IPS-15b (cell line): ENCODE data around the gene CACNA1C.

Experiments
- H3K27me3 ChIP-seq: one replicate; pipeline ENCODE4 v1.6.1; 2013; ENCODE audit warnings: low read length; ENCODE audit not compliant: control insufficient read depth, insufficient read depth
- H3K36me3 ChIP-seq: one replicate; pipeline ENCODE4 v1.6.1; 2013; ENCODE audit warnings: low read length; ENCODE audit not compliant: control insufficient read depth, insufficient read depth
- H3K4me1 ChIP-seq: one replicate; pipeline ENCODE4 v1.6.1; 2013; ENCODE audit warnings: mild to moderate bottlenecking, low read length; ENCODE audit not compliant: control insufficient read depth, insufficient read depth
- H3K4me3 ChIP-seq: one replicate; pipeline ENCODE4 v1.5.1; 2013; ENCODE audit warnings: low read depth, low read length
- H3K9ac ChIP-seq: one replicate; pipeline ENCODE4 v1.6.1; 2013; ENCODE audit warnings: low read depth, mild to moderate bottlenecking, low read length
- H3K9me3 ChIP-seq: one replicate; pipeline ENCODE4 v1.6.1; 2013; ENCODE audit warnings: mild to moderate bottlenecking, low read length; ENCODE audit not compliant: control insufficient read depth, insufficient read depth

Gene CACNA1C

DNA sequence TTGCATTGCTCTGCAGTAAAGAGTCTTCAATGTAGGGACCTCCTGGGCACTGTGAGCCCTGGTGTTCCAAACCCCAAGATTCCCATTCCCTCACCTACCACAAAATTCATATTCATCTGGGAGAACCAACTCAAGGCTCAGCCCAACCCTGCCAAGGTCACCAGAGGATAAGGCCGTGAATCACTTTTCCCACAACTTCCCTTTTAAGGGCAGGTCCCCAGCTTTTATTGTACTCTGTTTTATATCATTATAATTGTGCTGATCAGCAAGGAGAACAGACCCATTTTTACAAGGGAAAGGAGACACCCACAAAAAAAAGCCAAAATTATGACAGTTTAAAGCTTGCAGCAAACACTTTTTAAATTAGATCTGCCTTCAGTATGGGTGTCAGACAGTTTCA, 379.0 kb downstream of the CACNA1C start:
- Histone ChIP-seq H3K36me3 (no peaks in the 10 kb centered on the region), H3K4me1 (no peaks in the 10 kb centered on the region), H3K4me3 (no peak overlapping the region), H3K9me3 (no peaks in the 10 kb centered on the region), H3K27me3 (no peaks in the 10 kb centered on the region), H3K9ac (no peak overlapping the region)

DNA sequence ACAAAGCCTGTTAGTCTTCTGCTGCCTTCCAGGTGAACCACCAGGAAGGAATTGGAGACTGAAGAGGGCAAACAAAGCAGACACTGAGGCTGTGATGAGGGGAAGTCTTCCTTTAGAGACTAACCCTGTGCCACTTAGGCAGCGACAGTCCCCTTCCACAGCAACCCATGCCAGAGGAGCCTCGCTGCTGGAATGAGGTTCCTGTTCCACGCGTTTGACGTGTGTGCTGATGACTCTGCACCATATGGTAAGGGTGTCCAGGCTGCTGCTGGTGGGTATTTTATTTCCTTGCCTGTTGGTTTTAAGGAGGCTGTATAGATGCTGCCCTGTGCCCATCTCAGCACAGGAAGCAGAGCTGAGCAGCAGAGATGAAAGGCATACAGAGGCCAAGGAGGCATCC, 380.1 kb downstream of the CACNA1C start:
- Histone ChIP-seq H3K27me3 (no peaks in the 10 kb centered on the region), H3K4me3 (no peak overlapping the region), H3K4me1 (no peaks in the 10 kb centered on the region), H3K9me3 (no peaks in the 10 kb centered on the region), H3K36me3 (no peaks in the 10 kb centered on the region), H3K9ac (no peak overlapping the region)

DNA sequence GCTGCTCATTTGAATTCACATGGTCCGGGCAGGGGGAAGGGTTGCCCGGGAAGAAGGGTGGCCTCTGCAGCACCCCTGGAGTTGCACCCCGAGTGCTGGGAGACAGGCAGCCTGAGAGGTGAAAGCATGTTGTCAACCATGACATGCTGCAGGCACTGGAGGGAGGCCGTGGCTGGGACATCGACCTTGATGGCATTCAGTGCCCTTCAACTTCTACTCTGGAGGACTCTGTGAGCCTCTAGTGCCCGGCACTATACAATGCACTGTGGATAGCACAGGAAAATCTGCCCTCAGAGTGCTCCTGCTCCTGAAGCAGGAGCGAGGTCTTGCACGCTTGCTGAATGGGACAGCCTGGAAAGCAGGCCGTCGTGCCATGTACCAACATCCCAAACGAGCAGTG, 382.7 kb downstream of the CACNA1C start:
- Histone ChIP-seq H3K4me1 (no peaks in the 10 kb centered on the region), H3K4me3 (no peak overlapping the region), H3K36me3 (peaks cover 2% of the 10 kb centered on the region), H3K27me3 (no peaks in the 10 kb centered on the region), H3K9ac (no peak overlapping the region), H3K9me3 (no peaks in the 10 kb centered on the region)

DNA sequence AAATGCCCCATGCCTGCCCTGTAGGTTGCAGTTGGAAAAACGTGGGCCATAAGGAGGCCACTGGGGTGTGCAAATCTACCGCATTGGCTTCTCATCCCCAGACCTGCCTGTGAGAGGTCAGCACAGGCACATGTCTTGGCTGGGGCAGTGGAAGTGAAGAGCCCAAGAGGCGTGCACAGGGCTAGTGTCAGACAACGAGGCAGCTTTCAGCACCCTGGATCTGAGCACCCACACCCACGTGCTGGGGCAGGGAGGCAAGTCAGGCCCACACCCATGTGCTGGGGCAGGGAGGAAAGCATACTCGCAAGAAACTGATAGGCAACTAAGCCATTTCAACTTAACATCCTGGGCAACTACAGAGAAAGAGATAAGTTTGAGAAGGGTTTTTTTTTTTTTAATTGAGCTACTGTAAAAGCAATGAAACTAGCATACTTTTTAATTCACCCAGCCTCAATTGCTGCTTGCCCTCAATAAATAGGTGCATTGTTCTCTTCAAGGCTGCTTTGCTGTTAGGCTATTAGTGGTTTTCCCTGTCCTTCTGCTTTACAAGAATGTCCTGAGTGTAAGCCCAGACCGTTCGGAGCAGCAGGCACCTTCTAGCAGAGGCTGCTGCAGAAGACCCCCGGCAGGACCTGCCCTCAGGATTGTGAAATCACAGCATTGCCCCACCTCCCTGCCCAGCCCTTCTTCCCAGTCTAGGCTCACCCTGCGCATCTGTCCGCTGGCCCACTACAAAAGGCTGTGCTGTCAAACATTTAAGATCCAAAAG, 386.7 kb downstream of the CACNA1C start:
- Histone ChIP-seq H3K27me3 (no peaks in the 10 kb centered on the region), H3K9me3 (no peaks in the 10 kb centered on the region), H3K4me1 (no peaks in the 10 kb centered on the region), H3K9ac (no peak overlapping the region), H3K36me3 (peaks cover 2% of the 10 kb centered on the region), H3K4me3 (no peak overlapping the region)

DNA sequence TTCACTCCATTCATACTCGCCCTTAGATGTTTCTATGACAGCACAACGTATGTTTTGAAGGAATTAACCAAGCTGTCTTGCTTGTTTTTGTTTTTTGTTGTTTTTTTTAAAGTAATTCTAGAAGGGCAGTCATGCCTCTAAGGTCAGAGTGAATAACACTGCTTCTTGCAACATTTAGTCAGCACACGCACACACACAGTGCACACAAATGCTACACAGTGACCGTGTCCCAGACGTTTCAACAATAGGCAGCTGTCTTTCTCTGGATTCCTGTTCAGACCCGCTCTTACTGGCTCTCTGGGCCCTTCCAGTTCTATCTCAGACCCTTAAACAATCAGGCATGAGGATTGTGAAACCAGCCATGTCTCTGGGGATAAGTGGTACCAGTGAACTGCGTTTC, 391.0 kb downstream of the CACNA1C start:
- no peak overlapping the region for H3K4me3 ChIP-seq
- H3K9me3 ChIP-seq: no peaks in the 10 kb centered on the region
- no peaks in the 10 kb centered on the region for H3K36me3 ChIP-seq
- H3K4me1 ChIP-seq: no peaks in the 10 kb centered on the region
- no peak overlapping the region for H3K9ac ChIP-seq
- no peaks in the 10 kb centered on the region for H3K27me3 ChIP-seq

DNA sequence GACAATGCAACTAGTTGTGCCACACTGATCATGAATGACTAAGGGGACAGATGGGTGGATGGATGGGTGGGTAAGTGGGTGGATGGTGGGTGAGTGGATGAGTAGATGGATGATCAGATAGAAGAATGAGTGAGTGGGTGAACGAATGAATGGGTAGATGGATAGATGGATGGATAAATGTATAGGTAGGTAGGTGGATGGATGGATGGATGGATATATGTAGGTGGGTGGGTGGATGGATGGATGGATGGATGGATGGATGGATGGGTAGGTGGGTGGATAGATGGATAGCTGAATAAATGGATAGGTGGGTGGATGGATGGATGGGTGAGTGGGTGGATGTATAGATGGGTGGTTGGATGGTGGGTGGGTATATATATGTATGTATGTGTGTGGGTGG, 393.2 kb downstream of the CACNA1C start:
- Histone ChIP-seq H3K27me3 (no peaks in the 10 kb centered on the region), H3K4me1 (no peaks in the 10 kb centered on the region), H3K4me3 (no peak overlapping the region), H3K9ac (no peak overlapping the region), H3K9me3 (no peaks in the 10 kb centered on the region), H3K36me3 (no peaks in the 10 kb centered on the region)

DNA sequence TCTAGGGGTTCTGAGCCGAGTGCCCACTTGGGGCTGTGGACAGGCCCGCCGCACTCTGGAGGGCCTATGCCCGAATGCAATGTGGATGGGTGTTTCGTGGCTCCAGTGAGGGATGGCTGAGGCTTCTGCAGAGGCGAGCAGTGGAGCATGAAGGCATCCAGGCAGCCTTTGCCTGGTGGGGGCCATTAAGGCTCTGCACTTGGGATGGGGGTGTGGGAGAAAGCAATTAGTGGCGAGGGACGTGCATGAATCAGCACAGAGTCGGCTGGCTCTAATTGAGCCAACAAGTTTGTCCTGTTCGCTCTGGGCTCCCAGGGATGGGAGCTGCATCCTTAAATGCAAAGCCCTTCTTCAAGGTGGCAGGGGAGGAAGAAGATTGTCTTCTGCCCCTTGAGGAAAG, 395.1 kb downstream of the CACNA1C start:
- H3K9ac ChIP-seq: no peak overlapping the region
- H3K36me3 ChIP-seq: no peaks in the 10 kb centered on the region
- no peaks in the 10 kb centered on the region for H3K27me3 ChIP-seq
- H3K9me3 ChIP-seq: no peaks in the 10 kb centered on the region
- no peaks in the 10 kb centered on the region for H3K4me1 ChIP-seq
- no peak overlapping the region for H3K4me3 ChIP-seq

DNA sequence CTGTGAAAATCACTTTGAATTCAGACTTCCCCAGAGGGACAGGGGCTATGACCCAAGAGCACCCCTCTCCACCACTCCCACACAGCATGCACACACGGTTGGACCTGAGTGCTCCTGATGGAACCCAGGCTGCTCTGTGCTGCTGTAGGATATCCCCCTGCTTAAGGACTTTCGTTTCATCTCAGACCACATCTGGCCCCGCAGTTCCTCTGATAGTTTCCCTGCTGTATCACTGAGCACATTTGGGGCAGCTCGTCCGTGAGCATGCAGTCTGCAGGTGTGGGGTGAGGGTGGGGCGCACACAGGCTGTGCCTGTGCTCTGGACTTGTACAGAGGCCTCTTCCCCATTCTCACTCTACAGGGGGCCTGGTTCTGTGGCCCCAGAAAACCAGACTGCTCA, 396.8 kb downstream of the CACNA1C start:
- Histone ChIP-seq H3K4me3 (no peak overlapping the region), H3K36me3 (no peaks in the 10 kb centered on the region), H3K27me3 (no peaks in the 10 kb centered on the region), H3K4me1 (no peaks in the 10 kb centered on the region), H3K9me3 (no peaks in the 10 kb centered on the region), H3K9ac (no peak overlapping the region)

DNA sequence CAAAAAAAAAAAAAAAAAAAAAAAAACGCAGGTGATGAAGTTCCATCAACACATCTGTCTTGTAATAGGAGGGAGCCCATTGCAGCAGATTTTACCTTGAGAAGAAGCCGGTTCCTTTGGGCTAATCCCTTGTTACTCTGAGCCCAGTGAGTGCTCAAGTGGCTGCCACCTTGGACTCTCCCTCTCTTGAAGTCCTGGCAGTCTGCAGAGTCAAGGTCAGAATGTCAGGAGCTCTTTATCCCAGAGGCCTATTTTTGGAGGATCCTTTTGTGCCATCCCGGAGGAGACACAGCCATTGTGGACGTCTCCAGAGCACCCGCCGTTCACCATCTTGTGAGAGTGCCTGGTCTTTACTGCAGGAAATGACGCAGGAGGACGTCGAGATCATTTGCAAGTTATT, 397.8 kb downstream of the CACNA1C start:
- Histone ChIP-seq H3K9me3 (no peaks in the 10 kb centered on the region), H3K4me1 (no peaks in the 10 kb centered on the region)

DNA sequence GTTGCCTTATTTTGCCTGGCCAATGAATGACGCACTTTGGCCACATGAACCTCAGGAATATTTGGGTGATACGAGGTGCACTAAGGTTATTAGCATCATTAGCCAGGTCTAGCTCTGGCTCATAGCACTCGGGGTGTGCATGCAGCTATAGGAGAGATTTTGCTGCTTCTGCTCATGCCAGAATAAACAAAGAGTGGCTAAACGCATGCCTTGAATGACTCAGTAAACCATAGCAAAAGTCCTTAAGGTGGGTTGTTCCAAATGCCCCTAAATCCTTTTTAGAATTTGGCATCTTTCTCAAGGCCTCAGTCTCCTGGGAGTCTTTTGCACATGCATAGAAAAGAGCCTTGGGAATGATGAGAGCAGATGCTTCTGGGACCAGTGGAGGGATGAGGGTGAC, 398.2 kb downstream of the CACNA1C start:
- no peak overlapping the region for H3K4me3 ChIP-seq
- H3K4me1 ChIP-seq: no peaks in the 10 kb centered on the region
- H3K9ac ChIP-seq: no peak overlapping the region
- H3K27me3 ChIP-seq: no peaks in the 10 kb centered on the region
- H3K36me3 ChIP-seq: no peaks in the 10 kb centered on the region
- no peaks in the 10 kb centered on the region for H3K9me3 ChIP-seq

More for the DNA sequence above, 397.8 kb downstream of the CACNA1C start:
- Histone ChIP-seq H3K36me3 (no peaks in the 10 kb centered on the region), H3K4me3 (no peak overlapping the region), H3K9ac (no peak overlapping the region), H3K27me3 (no peaks in the 10 kb centered on the region)

DNA sequence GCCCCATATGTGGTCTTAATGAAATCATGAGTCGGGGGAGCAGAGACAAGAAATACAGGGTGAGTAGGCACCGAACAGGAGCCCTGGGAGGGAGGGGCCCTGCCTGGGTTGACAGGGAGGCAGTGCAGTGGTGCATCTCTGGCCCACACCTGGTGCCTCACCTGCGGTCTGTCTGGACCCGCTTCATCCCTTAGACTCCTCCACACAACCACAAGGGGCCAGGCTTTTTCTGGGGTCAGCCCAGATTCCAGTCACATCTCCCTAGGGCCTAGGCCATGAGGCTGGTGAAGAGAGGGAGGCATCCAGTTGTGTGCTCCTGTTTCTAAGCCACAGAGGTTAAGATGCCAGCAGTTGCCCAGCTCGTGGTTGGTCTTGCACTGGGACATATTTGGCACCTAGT, 398.7 kb downstream of the CACNA1C start:
- H3K36me3 ChIP-seq: no peaks in the 10 kb centered on the region
- no peaks in the 10 kb centered on the region for H3K9me3 ChIP-seq
- no peaks in the 10 kb centered on the region for H3K27me3 ChIP-seq
- no peak overlapping the region for H3K9ac ChIP-seq
- H3K4me3 ChIP-seq: no peak overlapping the region
- H3K4me1 ChIP-seq: no peaks in the 10 kb centered on the region

DNA sequence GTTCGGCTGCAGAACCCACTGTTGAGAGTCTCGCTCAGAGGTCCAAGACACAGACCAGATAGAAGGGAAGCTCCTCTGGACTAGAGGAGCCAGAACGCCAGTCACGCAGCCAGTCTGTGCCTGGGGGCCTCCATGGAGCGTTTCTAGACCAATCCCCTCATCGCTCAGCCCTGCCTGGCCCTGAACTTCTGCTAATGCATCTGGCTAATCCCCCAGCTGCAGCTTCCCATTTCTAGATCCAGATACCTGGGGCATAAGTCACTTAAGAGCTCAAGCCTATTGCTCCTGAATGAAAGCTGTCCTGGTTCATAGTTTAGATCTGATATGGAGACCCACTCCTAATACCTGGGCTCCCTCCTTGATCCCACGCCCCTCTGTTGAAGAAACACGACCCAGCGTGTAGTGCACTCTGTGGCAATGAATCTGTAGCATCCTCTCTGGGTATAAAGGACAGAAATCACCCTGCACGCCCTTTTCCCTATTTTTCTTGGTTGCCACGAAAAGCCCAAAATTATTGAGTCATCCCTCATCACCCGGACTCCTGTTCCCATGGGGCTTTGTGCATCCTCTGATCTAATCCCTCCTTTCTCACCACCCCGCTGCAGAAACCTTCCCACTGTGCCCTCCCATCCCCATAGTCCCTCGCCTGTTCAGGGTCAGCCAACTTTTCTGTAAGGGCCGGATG, 400.4 kb downstream of the CACNA1C start:
- Histone ChIP-seq H3K4me1 (no peaks in the 10 kb centered on the region), H3K9ac (no peak overlapping the region), H3K9me3 (no peaks in the 10 kb centered on the region), H3K36me3 (no peaks in the 10 kb centered on the region), H3K4me3 (no peak overlapping the region), H3K27me3 (no peaks in the 10 kb centered on the region)
